ENCODE measurements around the gene LGALS12.

The LGALS12 gene

DNA sequence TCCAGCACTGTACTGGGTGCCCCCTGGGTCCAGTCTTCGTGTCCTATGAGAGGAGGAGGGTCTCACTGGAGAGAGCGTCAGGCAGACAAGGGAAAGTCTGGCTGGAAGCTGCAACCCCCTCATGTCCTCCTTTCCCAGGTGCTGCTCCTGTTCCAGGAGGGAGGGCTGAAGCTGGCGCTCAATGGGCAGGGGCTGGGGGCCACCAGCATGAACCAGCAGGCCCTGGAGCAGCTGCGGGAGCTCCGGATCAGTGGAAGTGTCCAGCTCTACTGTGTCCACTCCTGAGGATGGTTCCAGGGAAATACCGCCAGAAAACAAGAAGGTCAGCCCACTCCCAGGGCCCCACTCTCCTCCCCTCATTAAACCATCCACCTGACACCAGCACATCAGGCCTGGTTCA is 10.2 kb downstream of the LGALS12 start:
- no peaks in the 10 kb centered on the region for H3K27me3 ChIP-seq (ENCODE audit: insufficient read depth, poor library complexity, severe bottlenecking)
- H3K4me3 ChIP-seq (ENCODE audit: severe bottlenecking): no peak overlapping the region
- ATAC-seq (ENCODE audit: low read depth) (no peak), DNase-seq (ENCODE audit: low spot score) (no peak)
- H3K27ac ChIP-seq (ENCODE audit: poor library complexity, severe bottlenecking): no peak overlapping the region
- H3K9me3 ChIP-seq (ENCODE audit: severe bottlenecking): no peaks in the 10 kb centered on the region
- no peaks in the 10 kb centered on the region for H3K4me1 ChIP-seq (ENCODE audit: insufficient read depth, poor library complexity, severe bottlenecking)
- no peak for TF ChIP-seq CTCF (IDR thresholded peaks at IDR 0.05; ENCODE audit: poor library complexity, severe bottlenecking)
- H3K36me3 ChIP-seq (ENCODE audit: low read depth): no peaks in the 10 kb centered on the region

DNA sequence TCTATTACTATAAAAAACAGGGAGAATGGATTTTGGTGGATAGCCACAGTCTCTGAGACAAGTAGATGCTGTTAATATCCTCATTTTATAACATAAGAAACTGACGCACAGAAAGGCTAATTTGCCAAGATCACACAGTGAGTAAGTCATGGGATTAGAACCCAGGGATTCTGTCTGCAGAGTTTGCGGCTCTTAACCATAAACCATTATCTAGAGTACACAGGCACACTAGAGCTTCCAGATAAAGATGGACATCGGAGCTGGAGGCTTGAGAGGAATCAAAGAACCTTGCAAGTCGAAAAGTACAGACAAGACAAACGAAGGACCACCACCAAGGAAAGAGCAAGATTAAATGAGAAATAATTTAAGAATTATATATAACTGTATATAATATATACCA is 11.3 kb downstream of the LGALS12 start:
- no peak for TF ChIP-seq CTCF (IDR thresholded peaks at IDR 0.05; ENCODE audit: poor library complexity, severe bottlenecking)
- Histone ChIP-seq H3K4me1 (ENCODE audit: insufficient read depth, poor library complexity, severe bottlenecking) (no peaks in the 10 kb centered on the region), H3K27ac (ENCODE audit: poor library complexity, severe bottlenecking) (no peak overlapping the region), H3K9me3 (ENCODE audit: severe bottlenecking) (no peaks in the 10 kb centered on the region), H3K27me3 (ENCODE audit: insufficient read depth, poor library complexity, severe bottlenecking) (no peaks in the 10 kb centered on the region), H3K36me3 (ENCODE audit: low read depth) (no peaks in the 10 kb centered on the region), H3K4me3 (ENCODE audit: severe bottlenecking) (no peak overlapping the region)
- ATAC-seq (ENCODE audit: low read depth) (no peak), DNase-seq (ENCODE audit: low spot score) (no peak)

- Histone ChIP-seq H3K9me3 (ENCODE audit: severe bottlenecking) (no peaks in the 10 kb centered on the region), H3K4me1 (ENCODE audit: insufficient read depth, poor library complexity, severe bottlenecking) (no peaks in the 10 kb centered on the region), H3K27me3 (ENCODE audit: insufficient read depth, poor library complexity, severe bottlenecking) (no peaks in the 10 kb centered on the region), H3K36me3 (ENCODE audit: low read depth) (no peaks in the 10 kb centered on the region), H3K4me3 (ENCODE audit: severe bottlenecking) (no peak overlapping the region), H3K27ac (ENCODE audit: poor library complexity, severe bottlenecking) (no peak overlapping the region)
- TF ChIP-seq CTCF (IDR thresholded peaks at IDR 0.05; ENCODE audit: poor library complexity, severe bottlenecking): no peak
- ATAC-seq (ENCODE audit: low read depth) (no peak), DNase-seq (ENCODE audit: low spot score) (no peak)
Observed at GRCh38 chr11:63518548-63518947, 12.7 kb downstream of the LGALS12 start.

DNA sequence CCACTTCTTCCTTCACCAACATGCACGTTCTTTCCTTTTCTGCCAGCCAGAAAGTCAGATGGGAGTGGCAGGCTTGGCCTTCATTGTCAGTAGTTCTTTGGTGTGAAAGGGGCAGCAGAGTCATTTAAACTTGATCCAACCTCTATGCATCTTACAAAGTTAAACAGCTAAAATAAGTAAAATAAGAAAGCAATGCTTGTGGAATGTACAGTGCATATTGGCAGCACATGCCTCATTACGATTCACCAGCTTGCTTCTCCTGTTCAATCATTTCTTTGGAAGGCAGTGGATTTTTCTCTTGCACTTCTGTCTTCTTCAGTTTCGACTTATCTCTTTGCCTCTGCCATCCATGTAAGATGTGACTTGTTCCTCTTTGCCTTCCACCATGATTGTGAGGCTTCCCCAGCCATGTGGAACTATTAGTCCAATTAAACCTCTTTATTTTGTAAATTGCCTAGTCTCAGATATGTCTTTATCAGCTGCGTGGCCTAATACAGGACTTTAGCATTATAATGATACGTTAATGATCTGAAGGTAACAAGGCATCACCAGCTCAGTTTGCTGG is 14.8 kb downstream of the LGALS12 start:
- TF ChIP-seq CTCF (IDR thresholded peaks at IDR 0.05; ENCODE audit: poor library complexity, severe bottlenecking): no peak
- no peak for DNase-seq (ENCODE audit: low spot score)

GRCh38 chr11:63521896-63522295 is 16.0 kb downstream of the LGALS12 start:
- peaks cover 4% of the 10 kb centered on the region for H3K9me3 ChIP-seq (ENCODE audit: severe bottlenecking)
- DNase-seq (ENCODE audit: low spot score): no peak

More for the DNA sequence above, 14.8 kb downstream of the LGALS12 start:
- ATAC-seq (ENCODE audit: low read depth): no peak
- Histone ChIP-seq H3K4me1 (ENCODE audit: insufficient read depth, poor library complexity, severe bottlenecking) (no peaks in the 10 kb centered on the region), H3K27ac (ENCODE audit: poor library complexity, severe bottlenecking) (no peak overlapping the region), H3K4me3 (ENCODE audit: severe bottlenecking) (no peak overlapping the region), H3K36me3 (ENCODE audit: low read depth) (no peaks in the 10 kb centered on the region), H3K9me3 (ENCODE audit: severe bottlenecking) (peaks cover 4% of the 10 kb centered on the region), H3K27me3 (ENCODE audit: insufficient read depth, poor library complexity, severe bottlenecking) (no peaks in the 10 kb centered on the region)

More at GRCh38 chr11:63521896-63522295, 16.0 kb downstream of the LGALS12 start:
- H3K27me3 ChIP-seq (ENCODE audit: insufficient read depth, poor library complexity, severe bottlenecking): no peaks in the 10 kb centered on the region
- ATAC-seq (ENCODE audit: low read depth): no peak
- H3K36me3 ChIP-seq (ENCODE audit: low read depth): no peaks in the 10 kb centered on the region
- no peak for TF ChIP-seq CTCF (IDR thresholded peaks at IDR 0.05; ENCODE audit: poor library complexity, severe bottlenecking)
- no peak overlapping the region for H3K4me3 ChIP-seq (ENCODE audit: severe bottlenecking)
- no peaks in the 10 kb centered on the region for H3K4me1 ChIP-seq (ENCODE audit: insufficient read depth, poor library complexity, severe bottlenecking)
- no peak overlapping the region for H3K27ac ChIP-seq (ENCODE audit: poor library complexity, severe bottlenecking)

Measured in RWPE2 (cell line).